Large intestine (tissue), 3 donors: ENCODE measurements around the gene CNOT6. TPM values are rescaled to one million over a fixed set of nuclear protein-coding genes. Genes with fewer than 3 reads are reported as not detected.
"Not testable (repeated sequence)": the region's sequence is repeated elsewhere in the genome, so short reads cannot be mapped to it uniquely, and the experiment has no call there.

Source experiments
- DNase-seq, 2 donors: peaks; one replicate each; pipeline versions ENCODE4 v3.0.0 to v3.0.0-alpha.2; 2013
- H3K27ac ChIP-seq: one replicate; pipeline ENCODE4 v1.5.1; 2013; ENCODE audit warnings: low read length
- H3K27me3 ChIP-seq: 2 replicates; pipeline ENCODE4 v1.6.1; 2013; ENCODE audit warnings: low read length; ENCODE audit not compliant: control insufficient read depth, insufficient read depth
- H3K36me3 ChIP-seq: 2 replicates; pipeline ENCODE4 v1.6.1; 2013; ENCODE audit warnings: low read length; ENCODE audit not compliant: control insufficient read depth, insufficient read depth
- H3K4me1 ChIP-seq: one replicate; pipeline ENCODE4 v1.6.1; 2013; ENCODE audit warnings: low read length; ENCODE audit not compliant: control insufficient read depth, insufficient read depth
- H3K4me3 ChIP-seq: one replicate; pipeline ENCODE4 v1.5.1; 2013; ENCODE audit warnings: low read length
- H3K9me3 ChIP-seq: one replicate; pipeline ENCODE4 v1.6.1; 2013; ENCODE audit warnings: mild to moderate bottlenecking, low read depth, low read length, moderate library complexity; ENCODE audit not compliant: control insufficient read depth
- WGBS: methylation state at CpG from one replicate; pipeline ENCODE4 v1.1.5; 2013; ENCODE audit warnings: low lambda C conversion rate; ENCODE audit not compliant: insufficient coverage; 5-methylcytosine and 5-hydroxymethylcytosine counted together
- polyA plus RNA-seq: library from polyadenylated mRNA; unstranded; fragments of 120-200 nt; gene quantifications from one replicate; pipeline ENCODE4 v1.2.1, GENCODE V29; 2013

Gene CNOT6
- polyA plus RNA-seq, 1 donor: 31.8 TPM

- H3K9me3 ChIP-seq: no peaks in the 10 kb centered on the region
- WGBS: 100% methylated on average over 1 of the region's 3 CpGs
- peak in 1 of 2 donors; percentile 38 for DNase-seq
- no peaks in the 10 kb centered on the region for H3K36me3 ChIP-seq
- H3K27ac ChIP-seq: no peak overlapping the region
- H3K4me3 ChIP-seq: no peak overlapping the region
- peaks cover 4% of the 10 kb centered on the region for H3K4me1 ChIP-seq
- H3K27me3 ChIP-seq: no peaks in the 10 kb centered on the region
Measured at GRCh38 chr5:180515294-180515693, 21.1 kb downstream of the CNOT6 start.

DNA sequence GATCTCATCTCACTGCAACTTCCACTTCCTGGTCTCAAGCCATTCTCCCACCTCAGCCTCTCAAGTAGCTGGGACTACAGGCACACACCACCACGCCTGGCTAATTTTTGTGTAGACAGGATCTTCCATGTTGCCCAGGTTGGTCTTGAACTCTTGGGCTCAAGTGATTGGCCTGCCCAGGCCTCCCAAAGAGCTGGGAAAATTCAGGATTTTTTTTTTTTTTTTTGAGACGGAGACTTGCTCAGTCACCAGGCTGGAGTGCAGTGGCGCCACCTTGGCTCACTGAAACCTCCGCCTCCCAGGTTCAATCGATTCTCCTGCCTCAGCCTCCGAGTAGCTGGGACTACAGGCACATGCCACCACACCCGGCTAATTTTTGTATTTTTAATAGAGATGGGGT lies 21.8 kb downstream of the CNOT6 start:
- not testable (repeated sequence) for H3K4me3 ChIP-seq, H3K4me1 ChIP-seq, H3K9me3 ChIP-seq, DNase-seq, H3K27ac ChIP-seq, H3K36me3 ChIP-seq, H3K27me3 ChIP-seq
- no CpG with 5 or more reads among the region's 7 CpGs for WGBS

DNA sequence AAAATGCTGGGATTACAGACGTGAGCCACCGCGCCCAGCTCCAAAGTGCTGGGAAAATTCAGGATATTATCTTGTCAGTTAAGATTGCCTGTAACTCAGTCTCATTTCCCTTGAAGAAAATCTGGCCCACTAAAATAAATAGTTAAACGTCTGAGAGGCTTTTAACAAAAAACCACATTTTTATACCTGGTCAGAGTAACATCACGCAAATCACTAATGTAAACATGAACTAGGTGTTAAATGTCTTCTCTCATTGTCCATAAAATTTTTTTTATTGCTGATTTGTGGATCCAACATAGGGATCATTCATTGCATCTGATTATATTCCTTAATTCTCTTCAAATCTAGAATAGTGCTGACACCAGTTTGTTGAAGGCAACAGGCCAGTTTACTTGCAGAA lies 22.3 kb downstream of the CNOT6 start:
- DNase-seq: no peak
- Histone ChIP-seq H3K9me3 (no peaks in the 10 kb centered on the region), H3K4me1 (peaks cover 4% of the 10 kb centered on the region), H3K4me3 (no peak overlapping the region), H3K36me3 (no peaks in the 10 kb centered on the region), H3K27me3 (no peaks in the 10 kb centered on the region), H3K27ac (no peak overlapping the region)
- 100% methylated on average over 1 of the region's 5 CpGs for WGBS

GRCh38 chr5:180519098-180519497 lies 24.9 kb downstream of the CNOT6 start:
- Histone ChIP-seq H3K27me3 (no peaks in the 10 kb centered on the region), H3K36me3 (no peaks in the 10 kb centered on the region), H3K4me1 (peaks cover 4% of the 10 kb centered on the region), H3K9me3 (no peaks in the 10 kb centered on the region), H3K27ac (no peak overlapping the region), H3K4me3 (no peak overlapping the region)
- no peak for DNase-seq
- WGBS: 100% methylated on average over 2 of the region's 3 CpGs

DNA sequence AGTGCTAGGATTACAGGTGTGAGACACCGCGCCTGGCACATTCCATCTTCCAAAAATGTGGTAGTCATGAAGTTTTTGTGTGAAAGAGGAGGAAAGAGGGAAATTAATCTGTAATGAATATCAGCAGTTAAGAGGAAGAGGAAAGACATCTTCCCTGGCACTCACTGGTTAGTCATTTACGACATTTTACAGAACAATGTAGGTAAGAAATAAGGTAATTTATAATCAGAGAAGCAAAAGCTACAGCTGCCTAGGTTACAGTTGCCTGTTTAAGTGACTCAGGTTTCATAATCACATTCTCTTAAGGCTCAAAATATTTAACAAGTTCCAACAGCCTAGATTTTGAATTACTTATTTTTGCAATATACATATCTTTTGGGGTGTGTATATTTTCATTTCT lies 26.9 kb downstream of the CNOT6 start:
- WGBS: 88% methylated on average over 1 of the region's 3 CpGs
- H3K9me3 ChIP-seq: no peaks in the 10 kb centered on the region
- H3K27ac ChIP-seq: no peak overlapping the region
- no peaks in the 10 kb centered on the region for H3K27me3 ChIP-seq
- no peak overlapping the region for H3K4me3 ChIP-seq
- no peak for DNase-seq
- H3K4me1 ChIP-seq: no peaks in the 10 kb centered on the region
- H3K36me3 ChIP-seq: no peaks in the 10 kb centered on the region

DNA sequence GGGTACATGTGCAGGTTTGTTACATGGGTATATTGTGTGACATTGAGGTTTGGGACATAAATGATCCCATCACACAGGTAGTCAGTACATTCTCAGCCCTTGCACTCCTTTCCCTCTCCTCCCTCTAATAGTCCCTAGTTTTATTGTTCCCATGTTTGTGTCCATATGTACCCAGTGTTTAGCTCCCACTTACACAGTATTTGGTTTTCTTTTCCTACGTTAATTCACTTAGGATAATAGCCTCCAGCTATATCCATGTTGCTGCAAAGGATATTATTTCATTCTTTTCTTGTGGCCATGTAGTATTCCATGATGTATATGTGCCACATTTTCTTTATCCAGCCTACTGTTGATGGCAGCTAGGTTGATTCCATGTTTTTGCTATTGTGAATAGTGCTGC lies 27.4 kb downstream of the CNOT6 start:
- H3K27ac ChIP-seq: no peak overlapping the region
- H3K36me3 ChIP-seq: no peaks in the 10 kb centered on the region
- DNase-seq: no peak
- no peak overlapping the region for H3K4me3 ChIP-seq
- H3K4me1 ChIP-seq: no peaks in the 10 kb centered on the region
- no peaks in the 10 kb centered on the region for H3K27me3 ChIP-seq
- 100% methylated on average over 1 of the region's 1 CpG for whole genome bisulfite sequencing
- no peaks in the 10 kb centered on the region for H3K9me3 ChIP-seq

DNA sequence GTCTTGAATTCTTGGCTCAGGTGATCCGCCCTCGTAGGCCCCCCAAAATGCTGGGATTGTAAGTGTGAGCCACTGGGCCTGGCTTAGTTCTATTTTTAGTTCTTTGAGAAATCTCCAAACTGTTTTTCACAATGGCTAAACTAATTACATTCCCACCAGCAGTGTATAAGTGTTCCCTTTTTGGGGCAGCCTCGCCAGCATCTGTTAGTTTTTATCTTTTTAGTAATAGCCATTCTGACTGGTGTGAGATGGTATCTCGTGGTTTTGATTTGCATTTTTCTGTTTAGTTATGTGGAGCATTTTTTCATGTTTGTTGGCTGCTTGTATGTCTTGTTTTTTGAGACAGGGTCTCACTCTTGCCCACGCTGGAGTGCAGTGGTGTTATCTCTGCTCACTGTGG lies 28.2 kb downstream of the CNOT6 start:
- Histone ChIP-seq H3K27me3 (no peaks in the 10 kb centered on the region), H3K4me3 (no peak overlapping the region), H3K36me3 (no peaks in the 10 kb centered on the region), H3K4me1 (no peaks in the 10 kb centered on the region), H3K27ac (no peak overlapping the region), H3K9me3 (no peaks in the 10 kb centered on the region)
- WGBS: no CpG with 5 or more reads among the region's 5 CpGs
- no peak for DNase-seq

- peak in 1 of 2 donors; percentile 9 for DNase-seq
- Histone ChIP-seq H3K27me3 (no peaks in the 10 kb centered on the region), H3K9me3 (no peaks in the 10 kb centered on the region), H3K27ac (no peak overlapping the region), H3K36me3 (peaks cover 4% of the 10 kb centered on the region), H3K4me3 (no peak overlapping the region), H3K4me1 (no peaks in the 10 kb centered on the region)
- no CpG with 5 or more reads among the region's 4 CpGs for WGBS
Measured at GRCh38 chr5:180523629-180524466, 29.7 kb downstream of the CNOT6 start.

GRCh38 chr5:180525399-180525798 lies 31.2 kb downstream of the CNOT6 start:
- H3K9me3 ChIP-seq: no peaks in the 10 kb centered on the region
- no peaks in the 10 kb centered on the region for H3K4me1 ChIP-seq
- no peak overlapping the region for H3K27ac ChIP-seq
- no peaks in the 10 kb centered on the region for H3K27me3 ChIP-seq
- H3K4me3 ChIP-seq: no peak overlapping the region
- peaks cover 8% of the 10 kb centered on the region for H3K36me3 ChIP-seq
- WGBS: 100% methylated on average over 3 of the region's 4 CpGs
- no peak for DNase-seq

- Histone ChIP-seq H3K4me1 (no peaks in the 10 kb centered on the region), H3K27ac (no peak overlapping the region), H3K4me3 (no peak overlapping the region), H3K36me3 (peaks cover 10% of the 10 kb centered on the region), H3K27me3 (no peaks in the 10 kb centered on the region), H3K9me3 (peaks cover 5% of the 10 kb centered on the region)
- WGBS: 86% methylated on average over 3 of the region's 4 CpGs
- no peak for DNase-seq
Measured at GRCh38 chr5:180526269-180526668, 32.1 kb downstream of the CNOT6 start.

DNA sequence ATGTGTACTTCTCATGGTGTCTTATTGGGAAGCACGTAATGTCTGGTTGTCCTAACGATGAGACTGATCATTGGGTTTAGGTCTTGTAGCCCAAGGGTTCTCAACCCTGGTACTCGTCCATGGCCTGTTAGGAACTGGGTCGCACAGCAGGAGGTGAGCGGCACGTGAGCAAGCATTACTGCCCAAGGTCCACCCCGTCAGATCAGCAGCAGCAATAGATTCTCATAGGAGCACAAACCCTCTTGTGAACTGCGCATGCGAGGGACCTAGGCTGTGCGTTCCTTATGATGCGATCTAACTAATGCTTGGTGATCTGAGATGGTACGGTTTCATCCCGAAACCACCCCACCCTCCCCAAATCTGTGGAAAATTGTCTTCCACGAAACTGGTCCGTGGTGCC lies 33.5 kb downstream of the CNOT6 start:
- no peak for DNase-seq
- H3K9me3 ChIP-seq: peaks cover 11% of the 10 kb centered on the region
- peaks cover 20% of the 10 kb centered on the region for H3K36me3 ChIP-seq
- no peaks in the 10 kb centered on the region for H3K4me1 ChIP-seq
- WGBS: no CpG with 5 or more reads among the region's 15 CpGs
- no peak overlapping the region for H3K27ac ChIP-seq
- no peaks in the 10 kb centered on the region for H3K27me3 ChIP-seq
- no peak overlapping the region for H3K4me3 ChIP-seq
